Inferior parietal cortex (tissue), 1 donor: ENCODE data around the gene EIF4G2.

ENCODE experiments used
- DNase-seq: peaks from one replicate; pipeline ENCODE4 v3.0.0-alpha.2; 2016; ENCODE audit errors: extremely low spot score

EIF4G2 gene

GRCh38 chr11:10808235-10808552 is 532 bp downstream of the EIF4G2 start:
- no peak for DNase-seq

GRCh38 chr11:10807493-10808234 is 1.1 kb downstream of the EIF4G2 start:
- peak; percentile 39 for DNase-seq

GRCh38 chr11:10806206-10806605 is 2.5 kb downstream of the EIF4G2 start:
- no peak for DNase-seq

- DNase-seq: no peak
Measured at GRCh38 chr11:10805741-10806140, 3.0 kb downstream of the EIF4G2 start.

GRCh38 chr11:10803676-10804075 is 5.0 kb downstream of the EIF4G2 start:
- no peak for DNase-seq

- DNase-seq: no peak
Measured at GRCh38 chr11:10800292-10800691, 8.4 kb downstream of the EIF4G2 start.

GRCh38 chr11:10798330-10798928 is 10.3 kb downstream of the EIF4G2 start:
- no peak for DNase-seq

GRCh38 chr11:10797531-10797930 is 11.2 kb downstream of the EIF4G2 start:
- DNase-seq: no peak

GRCh38 chr11:10797001-10797400 is 11.7 kb downstream of the EIF4G2 start:
- no peak for DNase-seq

GRCh38 chr11:10796191-10796590 is 12.5 kb downstream of the EIF4G2 start:
- DNase-seq: no peak

- DNase-seq: no peak
Measured at GRCh38 chr11:10793470-10794255, 15.1 kb downstream of the EIF4G2 start.

GRCh38 chr11:10792385-10793068 is 16.2 kb downstream of the EIF4G2 start:
- peak; percentile 73 for DNase-seq

- no peak for DNase-seq
Measured at GRCh38 chr11:10786451-10786850, 22.3 kb downstream of the EIF4G2 start.

GRCh38 chr11:10785146-10785474 is 23.6 kb downstream of the EIF4G2 start:
- no peak for DNase-seq

- DNase-seq: no peak
Measured at GRCh38 chr11:10784232-10785145, 24.2 kb downstream of the EIF4G2 start.

- DNase-seq: no peak
Measured at GRCh38 chr11:10780040-10780439, 28.7 kb downstream of the EIF4G2 start.

- no peak for DNase-seq
Measured at GRCh38 chr11:10779086-10779485, 29.6 kb downstream of the EIF4G2 start.

- DNase-seq: peak; percentile 37
Measured at GRCh38 chr11:10778217-10778970, 30.3 kb downstream of the EIF4G2 start.

GRCh38 chr11:10777806-10778205 is 30.9 kb downstream of the EIF4G2 start:
- no peak for DNase-seq

- DNase-seq: no peak
Measured at GRCh38 chr11:10777393-10777793, 31.3 kb downstream of the EIF4G2 start.

GRCh38 chr11:10774811-10775210 is 33.9 kb downstream of the EIF4G2 start:
- no peak for DNase-seq
